Endodermal cell (in vitro differentiated cells): Measurements from ENCODE around the gene ZNF785. TPM values are rescaled to one million over a fixed set of nuclear protein-coding genes. Genes with fewer than 3 reads are reported as not detected.
"Not testable (repeated sequence)": the region's sequence is repeated elsewhere in the genome, so short reads cannot be mapped to it uniquely, and the experiment has no call there.

Source experiments
- DNase-seq: peaks from one replicate; pipeline ENCODE4 v3.0.0-alpha.2; 2017
- H3K27ac ChIP-seq: 2 replicates; pipeline ENCODE4 v1.5.1; 2013; ENCODE audit warnings: mild to moderate bottlenecking, low read depth, low read length, moderate library complexity
- H3K27me3 ChIP-seq: 2 replicates; pipeline ENCODE4 v1.6.1; 2013; ENCODE audit warnings: mild to moderate bottlenecking, low read length, moderate library complexity; ENCODE audit not compliant: insufficient read depth, control insufficient read depth, poor library complexity, severe bottlenecking
- H3K36me3 ChIP-seq: 2 replicates; pipeline ENCODE4 v1.7.0; 2013; ENCODE audit warnings: mild to moderate bottlenecking, low read length, moderate library complexity; ENCODE audit not compliant: control insufficient read depth, insufficient read depth
- H3K4me1 ChIP-seq: one replicate; pipeline ENCODE4 v1.7.0; 2013; ENCODE audit warnings: low read length; ENCODE audit not compliant: control insufficient read depth, insufficient read depth
- H3K4me3 ChIP-seq: 2 replicates; pipeline ENCODE4 v1.5.1; 2013; ENCODE audit warnings: mild to moderate bottlenecking, low read length, moderate library complexity
- H3K9ac ChIP-seq: 2 replicates; pipeline ENCODE4 v1.6.1; 2013; ENCODE audit warnings: mild to moderate bottlenecking, low read length, moderate library complexity; ENCODE audit not compliant: poor library complexity, severe bottlenecking; ENCODE audit errors: extremely low read depth
- H3K9me3 ChIP-seq: 2 replicates; pipeline ENCODE4 v1.6.1; 2013; ENCODE audit warnings: mild to moderate bottlenecking, low read length, moderate library complexity; ENCODE audit not compliant: control insufficient read depth
- H3K27ac Mint-ChIP-seq: 2 replicates; pipeline ENCODE4 v1.8.0; 2020; ENCODE audit warnings: mixed read lengths
- H3K27me3 Mint-ChIP-seq: 2 replicates; pipeline ENCODE4 v1.8.0; 2021; ENCODE audit warnings: mild to moderate bottlenecking, mixed read lengths; ENCODE audit not compliant: insufficient read depth
- H3K36me3 Mint-ChIP-seq: 2 replicates; pipeline ENCODE4 v1.8.0; 2020; ENCODE audit warnings: low read depth, mixed read lengths
- H3K4me1 Mint-ChIP-seq: 2 replicates; pipeline ENCODE4 v1.8.0; 2020; ENCODE audit warnings: mixed read lengths
- H3K4me3 Mint-ChIP-seq: 2 replicates; pipeline ENCODE4 v1.8.0; 2020; ENCODE audit warnings: mild to moderate bottlenecking, moderate library complexity, mixed read lengths
- H3K9me3 Mint-ChIP-seq: 2 replicates; pipeline ENCODE4 v1.8.0; 2020; ENCODE audit warnings: mild to moderate bottlenecking, mixed read lengths
- CTCF ChIP-seq: fragments of 200-600 bp; sonication (generic); conservative IDR thresholded peaks from 2 replicates; pipeline ENCODE4 v1.5.0; 2021; ENCODE audit warnings: antibody characterized with exemption, mild to moderate bottlenecking
- WGBS, 2 experiments: methylation state at CpG; one replicate each; pipeline versions ENCODE4 v1.1.5 to v1.1.7; 2013; ENCODE audit warnings: missing lambda C conversion rate in 2 of 2, mixed read lengths in 1 of 2; ENCODE audit not compliant: insufficient coverage in 1 of 2, insufficient read length in 1 of 2; 5-methylcytosine and 5-hydroxymethylcytosine counted together
- total RNA-seq, 2 donors: library from RNA; stranded (reverse); fragmentation: NEBNext Ultra II Directional in 1 of 2; extraction: Animal tissue kit (Norgen Biotek cat#: 25700) in 1 of 2; gene quantifications; 2 replicates in 1 of 2; 3 replicates in 1 of 2; pipeline ENCODE4 v1.2.1, GENCODE V29; 2021

The ZNF785 gene
- total RNA-seq, 2 donors from 2014 or later = 22.5 to 24.0 TPM

GRCh38 chr16:30546115-30546514, 39.4 kb downstream of the ZNF785 start:
- Histone ChIP-seq H3K4me1 (peaks cover 6% of the 10 kb centered on the region), H3K27ac (no peak overlapping the region), H3K9ac (no peak overlapping the region), H3K27me3 (no peaks in the 10 kb centered on the region), H3K9me3 (peaks cover 33% of the 10 kb centered on the region), H3K4me3 (peak overlapping the region; percentile 15), H3K36me3 (no peaks in the 10 kb centered on the region)
- peaks cover 19% of the 10 kb centered on the region for H3K4me1 Mint-ChIP-seq
- no peaks in the 10 kb centered on the region for H3K27me3 Mint-ChIP-seq
- H3K9me3 Mint-ChIP-seq = peaks cover 35% of the 10 kb centered on the region
- H3K27ac Mint-ChIP-seq = no peak overlapping the region
- peaks cover 5% of the 10 kb centered on the region for H3K36me3 Mint-ChIP-seq
- H3K4me3 Mint-ChIP-seq = no peak overlapping the region
- no peak for DNase-seq
- TF ChIP-seq CTCF = no peak
- WGBS, 2 experiments = 90 to 92% methylated on average over 8 of the region's 8 CpGs

- Mint-ChIP-seq H3K27ac (no peak overlapping the region), H3K9me3 (peaks cover 28% of the 10 kb centered on the region), H3K4me1 (peaks cover 21% of the 10 kb centered on the region), H3K4me3 (no peak overlapping the region), H3K27me3 (no peaks in the 10 kb centered on the region), H3K36me3 (peaks cover 5% of the 10 kb centered on the region)
- Histone ChIP-seq H3K27me3 (no peaks in the 10 kb centered on the region), H3K4me1 (peaks cover 6% of the 10 kb centered on the region), H3K9ac (peak overlapping the region; percentile 80), H3K9me3 (peaks cover 30% of the 10 kb centered on the region), H3K27ac (no peak overlapping the region), H3K4me3 (peak overlapping the region; percentile 74), H3K36me3 (no peaks in the 10 kb centered on the region)
- TF ChIP-seq CTCF = no peak
- 82 to 85% methylated on average over 3 to 5 of the region's 5 CpGs for WGBS, 2 experiments
- DNase-seq = no peak
These were observed 42.4 kb downstream of the ZNF785 start for GRCh38 chr16:30543067-30543466.

- Mint-ChIP-seq H3K4me1 (peaks cover 23% of the 10 kb centered on the region), H3K9me3 (peaks cover 14% of the 10 kb centered on the region), H3K4me3 (no peak overlapping the region), H3K27me3 (no peaks in the 10 kb centered on the region), H3K36me3 (peaks cover 13% of the 10 kb centered on the region), H3K27ac (no peak overlapping the region)
- Histone ChIP-seq H3K9me3 (peaks cover 25% of the 10 kb centered on the region), H3K27me3 (no peaks in the 10 kb centered on the region), H3K4me3 (peak overlapping the region; percentile 74), H3K4me1 (peaks cover 6% of the 10 kb centered on the region), H3K36me3 (no peaks in the 10 kb centered on the region), H3K27ac (peak overlapping the region; percentile 71), H3K9ac (peak overlapping the region; percentile 80)
- DNase-seq = peak; percentile 82
- TF ChIP-seq CTCF = no peak
- 19 to 23% methylated on average over 4 to 10 of the region's 10 CpGs for WGBS, 2 experiments
These were observed 43.8 kb downstream of the ZNF785 start for GRCh38 chr16:30541502-30542329.

GRCh38 chr16:30540916-30541464, 44.5 kb downstream of the ZNF785 start:
- Histone ChIP-seq H3K4me3 (peak overlapping the region; percentile 74), H3K9ac (peak overlapping the region; percentile 80), H3K9me3 (peaks cover 18% of the 10 kb centered on the region), H3K27ac (peak overlapping the region; percentile 71)
- Mint-ChIP-seq H3K4me1 (peaks cover 28% of the 10 kb centered on the region), H3K36me3 (peaks cover 16% of the 10 kb centered on the region)
- not testable (repeated sequence) for H3K4me3 Mint-ChIP-seq, H3K4me1 ChIP-seq, H3K27me3 ChIP-seq, H3K9me3 Mint-ChIP-seq, H3K27me3 Mint-ChIP-seq, H3K36me3 ChIP-seq, H3K27ac Mint-ChIP-seq
- peak; percentile 52 for DNase-seq
- 79 to 85% methylated on average over 9 of the region's 9 CpGs for WGBS, 2 experiments

- H3K27me3 ChIP-seq = not testable (repeated sequence)
These were observed 45.4 kb downstream of the ZNF785 start for GRCh38 chr16:30539986-30540526.

More at GRCh38 chr16:30539986-30540526, 45.4 kb downstream of the ZNF785 start:
- H3K9me3 ChIP-seq, H3K4me1 ChIP-seq, DNase-seq, H3K9me3 Mint-ChIP-seq, H3K9ac ChIP-seq, H3K27me3 Mint-ChIP-seq, H3K4me3 ChIP-seq, H3K36me3 ChIP-seq, H3K27ac ChIP-seq, H3K4me3 Mint-ChIP-seq: not testable (repeated sequence)
- 87 to 92% methylated on average over 8 to 13 of the region's 13 CpGs for WGBS, 2 experiments
- H3K36me3 Mint-ChIP-seq = peaks cover 14% of the 10 kb centered on the region
- peaks cover 29% of the 10 kb centered on the region for H3K4me1 Mint-ChIP-seq
- peak overlapping the region; percentile 84 for H3K27ac Mint-ChIP-seq
